ENCODE data around the gene HLF. TPM values are rescaled to one million over a fixed set of nuclear protein-coding genes. Genes with fewer than 3 reads are reported as not detected.

HLF gene
- total RNA-seq, 4 donors from 2014 or later = 137 to 176 (median 154) TPM

DNA sequence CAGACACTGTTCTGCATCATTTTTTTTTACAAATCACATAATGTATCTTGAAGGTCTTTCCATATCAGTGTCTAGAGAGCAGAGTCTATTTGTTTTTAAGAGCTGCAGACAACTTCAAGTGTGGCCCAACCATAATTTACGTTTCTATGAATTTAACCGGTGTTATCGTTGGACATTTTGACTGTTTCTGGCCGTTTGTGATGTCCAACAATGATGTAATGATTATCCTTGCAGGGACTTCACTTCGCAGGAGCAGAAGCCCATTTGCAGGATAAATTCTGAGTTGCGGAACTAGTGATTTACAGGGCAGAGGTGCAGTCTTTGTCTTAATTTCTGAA is 26.9 kb upstream of the HLF start:
- no peak for DNase-seq (ENCODE audit: extremely low spot score)
- peaks cover 14 to 21% (median 20%) of the 10 kb centered on the region in 4 donors for H3K4me1 ChIP-seq
- no peaks in the 10 kb centered on the region for H3K36me3 ChIP-seq
- 0% methylated on average over 6 of the region's 6 CpGs for WGBS
- TF ChIP-seq EP300 (IDR thresholded peaks at IDR 0.05) (no peak), POLR2A (IDR thresholded peaks at IDR 0.05; ENCODE audit: low read depth) (no peak), POLR2AphosphoS5 (IDR thresholded peaks at IDR 0.05) (no peak)
- TF ChIP-seq, protein P1, sequence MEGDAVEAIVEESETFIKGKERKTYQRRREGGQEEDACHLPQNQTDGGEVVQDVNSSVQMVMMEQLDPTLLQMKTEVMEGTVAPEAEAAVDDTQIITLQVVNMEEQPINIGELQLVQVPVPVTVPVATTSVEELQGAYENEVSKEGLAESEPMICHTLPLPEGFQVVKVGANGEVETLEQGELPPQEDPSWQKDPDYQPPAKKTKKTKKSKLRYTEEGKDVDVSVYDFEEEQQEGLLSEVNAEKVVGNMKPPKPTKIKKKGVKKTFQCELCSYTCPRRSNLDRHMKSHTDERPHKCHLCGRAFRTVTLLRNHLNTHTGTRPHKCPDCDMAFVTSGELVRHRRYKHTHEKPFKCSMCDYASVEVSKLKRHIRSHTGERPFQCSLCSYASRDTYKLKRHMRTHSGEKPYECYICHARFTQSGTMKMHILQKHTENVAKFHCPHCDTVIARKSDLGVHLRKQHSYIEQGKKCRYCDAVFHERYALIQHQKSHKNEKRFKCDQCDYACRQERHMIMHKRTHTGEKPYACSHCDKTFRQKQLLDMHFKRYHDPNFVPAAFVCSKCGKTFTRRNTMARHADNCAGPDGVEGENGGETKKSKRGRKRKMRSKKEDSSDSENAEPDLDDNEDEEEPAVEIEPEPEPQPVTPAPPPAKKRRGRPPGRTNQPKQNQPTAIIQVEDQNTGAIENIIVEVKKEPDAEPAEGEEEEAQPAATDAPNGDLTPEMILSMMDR (IDR thresholded peaks at IDR 0.05) = no peak
- H3K4me3 ChIP-seq = peak overlapping the region; percentile 57 to 71 (median 60)
- H3K27ac ChIP-seq (replicated peaks in 1 of 4) = peak overlapping the region; percentile 80 to 92 (median 82)
- intact Hi-C loops (cut with DNase I) = loop anchor here (2.0 to 5.0 kb wide), 3 partner anchors 27 to 109 kb away; partner anchors contain the start of gene HLF
- no peaks in the 10 kb centered on the region for H3K9me3 ChIP-seq
- H3K27me3 ChIP-seq = no peaks in the 10 kb centered on the region

- intact Hi-C loops (cut with DNase I) = loop anchor here (2.0 to 5.0 kb wide), 3 partner anchors 26 to 109 kb away; partner anchors contain the start of gene HLF
- Histone ChIP-seq H3K9me3 (no peaks in the 10 kb centered on the region), H3K27me3 (no peaks in the 10 kb centered on the region), H3K27ac (replicated peaks in 1 of 4) (peak overlapping the region; percentile 80 to 92 (median 82)), H3K36me3 (no peaks in the 10 kb centered on the region), H3K4me1 (peaks cover 14 to 21% (median 20%) of the 10 kb centered on the region in 4 donors), H3K4me3 (peak overlapping the region; percentile 57 to 71 (median 60))
- TF ChIP-seq EP300 (IDR thresholded peaks at IDR 0.05) (no peak), POLR2AphosphoS5 (IDR thresholded peaks at IDR 0.05) (peak; percentile 72 to 97), POLR2A (IDR thresholded peaks at IDR 0.05; ENCODE audit: low read depth) (no peak)
- TF ChIP-seq, protein P1 (IDR thresholded peaks at IDR 0.05) = peak in 1 of 3 experiments; percentile 16
- WGBS = 1% methylated on average over 17 of the region's 68 CpGs
- peak; percentile 98 for DNase-seq (ENCODE audit: extremely low spot score)
Measured at GRCh38 chr17:55238179-55238930, 26.4 kb upstream of the HLF start.

DNA sequence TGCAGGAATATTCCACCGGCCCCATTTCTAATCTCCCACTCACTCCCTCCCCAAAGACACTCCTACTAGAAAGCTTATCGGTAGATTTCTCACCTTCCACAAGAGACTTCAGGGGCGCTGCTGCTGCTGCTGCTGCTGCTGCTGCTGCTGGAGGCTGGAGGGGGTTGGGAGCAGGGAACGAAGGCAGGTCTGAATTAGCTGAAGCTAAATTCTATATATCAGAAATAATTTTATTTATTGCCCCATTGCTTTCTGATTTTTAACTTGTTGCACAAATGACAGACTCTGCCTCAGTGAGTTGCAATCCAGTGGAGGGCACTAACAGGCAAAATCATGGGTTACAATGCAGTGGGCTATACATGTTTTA is 25.8 kb upstream of the HLF start:
- H3K36me3 ChIP-seq = no peaks in the 10 kb centered on the region
- intact Hi-C loops (cut with DNase I) = loop anchor here (2.0 to 5.0 kb wide), 3 partner anchors 26 to 108 kb away; partner anchors contain the start of gene HLF
- peaks cover 14 to 21% (median 20%) of the 10 kb centered on the region in 4 donors for H3K4me1 ChIP-seq
- H3K4me3 ChIP-seq = peak overlapping the region; percentile 57 to 71 (median 60)
- 6% methylated on average over 4 of the region's 4 CpGs for WGBS
- no peaks in the 10 kb centered on the region for H3K27me3 ChIP-seq
- no peak for TF ChIP-seq POLR2A (IDR thresholded peaks at IDR 0.05; ENCODE audit: low read depth)
- no peak for TF ChIP-seq EP300 (IDR thresholded peaks at IDR 0.05)
- TF ChIP-seq, protein P1 (IDR thresholded peaks at IDR 0.05) = peak in 1 of 3 experiments; percentile 13
- TF ChIP-seq POLR2AphosphoS5 (IDR thresholded peaks at IDR 0.05) = no peak
- peak overlapping the region; percentile 80 to 92 (median 82) for H3K27ac ChIP-seq (replicated peaks in 1 of 4)
- DNase-seq (ENCODE audit: extremely low spot score) = no peak
- H3K9me3 ChIP-seq = no peaks in the 10 kb centered on the region

GRCh38 chr17:55241097-55241496 is 23.7 kb upstream of the HLF start:
- intact Hi-C loops (cut with DNase I) = loop anchor here (10.0 kb wide), 1 partner anchor 246 kb away; no protein-coding TSS in a partner anchor
- Histone ChIP-seq H3K27me3 (no peaks in the 10 kb centered on the region), H3K9me3 (no peaks in the 10 kb centered on the region), H3K27ac (replicated peaks in 1 of 4) (no peak overlapping the region), H3K4me3 (no peak overlapping the region), H3K36me3 (no peaks in the 10 kb centered on the region), H3K4me1 (peaks cover 14 to 21% (median 20%) of the 10 kb centered on the region in 4 donors)
- WGBS = 88% methylated on average over 2 of the region's 2 CpGs
- no peak for DNase-seq (ENCODE audit: extremely low spot score)
- TF ChIP-seq, protein P1 (IDR thresholded peaks at IDR 0.05) = no peak
- TF ChIP-seq POLR2A (IDR thresholded peaks at IDR 0.05; ENCODE audit: low read depth) (no peak), EP300 (IDR thresholded peaks at IDR 0.05) (no peak), POLR2AphosphoS5 (IDR thresholded peaks at IDR 0.05) (no peak)
